GM19463 (cell line): Measurements from ENCODE around the gene NDUFB3.
"Not testable (repeated sequence)": the region's sequence is repeated elsewhere in the genome, so short reads cannot be mapped to it uniquely, and the experiment has no call there.

Source experiments
- ATAC-seq: cut with Tn5 transposase; IDR thresholded peaks from one replicate; pipeline ENCODE4 v1.9.1; 2021; ENCODE audit warnings: mild to moderate bottlenecking, moderate library complexity; ENCODE audit not compliant: unreplicated experiment

NDUFB3 gene

GRCh38 chr2:201071479-201072200 lies at the start of gene NDUFB3, which contains the start of gene HYCC2:
Gene NDUFB3, plus strand, starts transcription at chr2:201072001. Its CDS starts 6,882 bp downstream, at chr2:201078883.
Gene HYCC2, minus strand, starts transcription at chr2:201071671. Its CDS starts 47,662 bp downstream, at chr2:201024009.
- ATAC-seq: peak; percentile 97

- ATAC-seq: no peak
These were observed 47.3 kb upstream of the NDUFB3 start for GRCh38 chr2:201024518-201024917.

- ATAC-seq: not testable (repeated sequence)
These were observed 37.4 kb upstream of the NDUFB3 start for GRCh38 chr2:201034355-201034754.

- not testable (repeated sequence) for ATAC-seq
These were observed 33.4 kb upstream of the NDUFB3 start for GRCh38 chr2:201038361-201038760.

GRCh38 chr2:201038855-201039254 lies 32.9 kb upstream of the NDUFB3 start:
- ATAC-seq: no peak

- no peak for ATAC-seq
These were observed 30.8 kb upstream of the NDUFB3 start for GRCh38 chr2:201040867-201041628.

DNA sequence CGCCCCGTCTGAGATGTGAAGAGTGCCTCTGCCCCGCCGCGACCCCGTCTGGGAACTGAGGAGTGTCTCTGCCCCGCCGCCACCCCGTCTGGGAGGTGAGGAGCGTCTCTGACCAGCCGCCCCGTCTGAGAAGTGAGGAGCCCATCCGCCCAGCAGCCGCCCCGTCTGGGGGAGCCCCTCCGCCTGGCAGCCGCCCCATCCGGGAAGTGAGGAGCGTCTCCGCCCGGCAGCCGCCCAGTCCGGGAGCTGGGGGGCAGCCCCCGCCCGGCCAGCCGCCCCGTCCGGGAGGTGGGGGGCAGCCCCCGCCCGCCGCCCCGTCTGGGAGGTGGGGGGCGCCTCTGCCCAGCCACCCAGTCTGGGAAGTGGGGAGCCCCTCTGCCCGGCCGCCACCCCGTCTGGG lies 29.4 kb upstream of the NDUFB3 start:
- not testable (repeated sequence) for ATAC-seq

DNA sequence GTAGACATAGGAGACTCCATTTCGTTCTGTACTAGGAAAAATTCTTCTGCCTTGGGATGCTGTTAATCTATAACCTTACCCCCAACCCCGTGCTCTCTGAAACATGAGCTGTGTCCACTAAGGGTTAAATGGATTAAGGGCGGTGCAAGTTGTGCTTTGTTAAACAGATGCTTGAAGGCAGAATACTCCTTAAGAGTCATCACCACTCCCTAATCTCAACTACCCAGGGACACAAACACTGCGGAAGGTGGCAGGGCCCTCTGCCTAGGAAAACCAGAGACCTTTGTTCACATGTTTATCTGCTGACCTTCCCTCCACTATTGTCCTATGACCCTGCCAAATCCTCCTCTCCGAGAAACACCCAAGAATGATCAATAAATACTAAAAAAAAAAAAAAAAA lies 28.8 kb upstream of the NDUFB3 start:
- ATAC-seq: not testable (repeated sequence)

- ATAC-seq: no peak
These were observed 24.9 kb upstream of the NDUFB3 start for GRCh38 chr2:201046881-201047280.

GRCh38 chr2:201049455-201049854 lies 22.3 kb upstream of the NDUFB3 start:
- no peak for ATAC-seq

GRCh38 chr2:201057087-201057521 lies 14.7 kb upstream of the NDUFB3 start:
- ATAC-seq: no peak

GRCh38 chr2:201057715-201058248 lies 14.0 kb upstream of the NDUFB3 start:
- no peak for ATAC-seq

GRCh38 chr2:201058914-201059313 lies 12.9 kb upstream of the NDUFB3 start:
- no peak for ATAC-seq

DNA sequence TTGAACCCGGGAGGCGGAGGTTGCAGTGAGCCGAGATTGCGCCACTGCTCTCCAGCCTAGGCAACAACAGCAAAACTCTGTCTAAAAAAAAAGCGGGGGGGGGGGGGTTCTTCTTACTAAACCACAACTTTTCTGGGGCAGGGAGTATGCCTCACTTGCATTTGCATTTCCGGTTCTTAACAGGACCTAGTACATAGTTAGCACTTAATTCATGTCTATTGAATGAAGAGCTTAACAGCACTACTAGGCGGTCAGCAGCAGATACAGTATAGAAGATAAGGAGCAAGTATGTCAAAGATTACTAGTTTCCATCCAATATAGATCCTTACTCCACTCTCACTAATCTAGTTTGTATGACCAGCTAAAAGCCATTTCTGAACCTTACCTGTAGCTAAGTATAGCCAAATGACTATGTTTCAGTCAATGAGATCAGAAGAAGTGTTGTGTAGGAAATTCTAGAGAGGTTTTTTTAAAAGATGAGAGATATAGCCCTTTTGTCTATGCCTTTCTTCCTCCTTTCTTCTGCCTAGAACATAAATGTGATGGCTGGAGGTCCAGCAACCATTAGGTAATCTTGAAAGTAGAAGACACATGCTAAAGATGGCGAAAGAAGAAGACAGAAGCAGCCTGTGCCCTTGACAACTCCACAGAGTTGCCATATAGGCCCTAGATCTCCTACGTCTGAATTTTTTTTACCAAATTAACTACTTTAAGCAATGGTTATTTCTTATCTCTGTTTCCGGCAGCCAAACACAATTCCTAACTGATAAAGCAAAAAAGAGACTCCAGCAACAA lies 11.6 kb upstream of the NDUFB3 start:
- ATAC-seq: no peak

DNA sequence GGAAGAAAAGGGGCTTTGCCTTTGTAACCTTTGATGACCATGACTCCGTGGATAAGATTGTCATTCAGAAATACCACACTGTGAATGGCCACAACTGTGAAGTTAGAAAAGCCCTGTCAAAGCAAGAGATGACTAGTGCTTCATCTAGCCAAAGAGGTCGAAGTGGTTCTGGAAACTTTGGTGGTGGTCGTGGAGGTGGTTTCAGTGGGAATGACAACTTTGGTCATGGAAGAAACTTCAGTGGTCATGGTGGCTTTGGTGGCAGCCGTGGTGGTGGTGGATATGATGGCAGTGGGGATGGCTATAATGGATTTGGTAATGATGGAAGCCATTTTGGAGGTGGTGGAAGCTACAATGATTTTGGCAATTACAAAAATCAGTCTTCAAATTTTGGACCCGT lies 8.3 kb upstream of the NDUFB3 start:
- not testable (repeated sequence) for ATAC-seq

DNA sequence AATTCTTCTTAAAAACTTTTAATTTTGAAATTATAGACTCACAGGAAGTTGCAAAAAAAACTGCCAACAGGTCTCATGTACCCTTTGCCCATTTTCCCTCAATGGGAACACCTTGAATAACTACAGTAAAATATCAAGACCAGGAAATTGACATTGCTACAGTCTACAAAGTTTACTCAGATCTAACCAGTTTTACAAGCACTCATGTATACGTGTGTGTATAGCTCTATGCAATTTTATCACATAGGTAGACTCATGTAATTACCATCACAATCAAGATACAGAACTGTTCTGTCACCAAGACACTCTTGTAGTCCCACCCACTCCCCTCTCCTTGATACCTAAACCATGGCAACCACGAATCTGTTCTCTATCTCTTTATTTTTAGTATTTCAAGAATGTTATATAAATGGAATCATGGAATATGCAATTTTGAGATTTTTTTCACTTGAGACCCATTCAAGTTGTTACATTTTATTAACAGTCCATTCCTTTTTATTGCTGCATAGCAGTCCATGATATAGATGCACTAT lies 6.9 kb upstream of the NDUFB3 start:
- ATAC-seq: no peak

DNA sequence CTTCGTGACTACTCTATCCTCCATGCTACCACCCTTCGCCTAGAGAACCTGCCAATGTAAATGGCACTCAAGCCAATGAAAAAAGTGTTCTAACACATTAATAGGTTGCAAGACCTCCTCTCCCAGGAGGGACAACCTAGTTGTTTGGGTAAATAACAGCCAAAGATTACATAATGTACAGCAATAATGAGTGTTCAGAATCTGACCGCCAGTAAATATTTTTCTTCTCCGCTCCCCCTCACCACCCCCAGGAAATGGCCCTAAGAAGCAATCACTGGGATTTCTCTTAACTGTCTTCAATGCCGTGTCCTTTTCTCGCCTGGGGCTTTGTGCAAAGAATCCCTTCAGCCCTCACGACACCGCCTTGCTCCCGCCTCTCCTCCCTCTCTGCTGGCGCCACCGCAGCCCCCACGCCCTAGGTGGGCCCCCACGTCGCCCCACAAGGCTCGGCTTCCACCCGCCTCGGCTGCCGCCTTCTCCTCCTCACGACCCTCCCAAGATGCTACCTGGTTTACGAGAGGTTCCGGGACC lies 788 bp upstream of the NDUFB3 start:
- peak; percentile 13 for ATAC-seq

GRCh38 chr2:201072201-201072530 lies 365 bp downstream of the NDUFB3 start:
- no peak for ATAC-seq

- no peak for ATAC-seq
These were observed 1.3 kb downstream of the NDUFB3 start for GRCh38 chr2:201073071-201073470.

- ATAC-seq: no peak
These were observed 3.2 kb downstream of the NDUFB3 start for GRCh38 chr2:201074996-201075395.

GRCh38 chr2:201084863-201085262 lies 13.1 kb downstream of the NDUFB3 start:
- ATAC-seq: no peak
